CD4-positive, alpha-beta T cell (primary cell): ENCODE measurements around the gene USP44. TPM values are rescaled to one million over a fixed set of nuclear protein-coding genes. Genes with fewer than 3 reads are reported as not detected.

Experiments used
- ATAC-seq: fragments of 200-7000 bp; cut with Tn5 transposase; one replicate; pipeline ENCODE4 v1.10.0; 2022; ENCODE audit warnings: mild to moderate bottlenecking; ENCODE audit not compliant: poor library complexity
- CTCF ChIA-PET: fragments of 350-600 bp; sonication (Branson Sonifier 250); formaldehyde crosslinking; loops from one replicate; lab custom pipeline; 2021; ENCODE audit warnings: antibody characterized with exemption, inconsistent platforms; lab: Charles Lee
- POLR2A ChIA-PET: fragments of 350-600 bp; sonication (Branson Sonifier 250); formaldehyde crosslinking; loops from one replicate; lab custom pipeline; 2021; ENCODE audit warnings: antibody characterized with exemption, inconsistent platforms; lab: Charles Lee
- DNase-seq, 14 experiments: peaks; one replicate each; pipeline ENCODE4 v3.0.0-alpha.2; 2013 to 2020; ENCODE audit warnings: mixed read lengths in 2 of 14
- H3K27ac ChIP-seq, 2 donors: one replicate each; pipeline versions ENCODE4 v1.5.1 to v1.7.0; 2013; ENCODE audit warnings: low read length in 2 of 2, low read depth in 1 of 2, mild to moderate bottlenecking in 1 of 2
- H3K27me3 ChIP-seq, 2 experiments: 1 replicate in 1 of 2; 2 replicates in 1 of 2; pipeline versions ENCODE4 v1.6.1 to v1.7.0; 2013; ENCODE audit warnings: low read length in 2 of 2, control low read depth in 1 of 2, mild to moderate bottlenecking in 1 of 2, moderate library complexity in 1 of 2; ENCODE audit not compliant: insufficient read depth in 2 of 2, control insufficient read depth in 1 of 2
- H3K36me3 ChIP-seq: one replicate; pipeline ENCODE4 v1.6.1; 2013; ENCODE audit warnings: low read length, control low read depth; ENCODE audit not compliant: insufficient read depth
- H3K4me1 ChIP-seq: one replicate; pipeline ENCODE4 v1.6.1; 2013; ENCODE audit warnings: low read length, control low read depth; ENCODE audit not compliant: insufficient read depth
- H3K4me3 ChIP-seq: one replicate; pipeline ENCODE4 v1.5.1; 2013; ENCODE audit warnings: mild to moderate bottlenecking, low read length, moderate library complexity
- H3K9me3 ChIP-seq, 2 experiments: 1 replicate in 1 of 2; 2 replicates in 1 of 2; pipeline versions ENCODE4 v1.6.1 to v1.7.0; 2013; ENCODE audit warnings: low read length in 2 of 2, mild to moderate bottlenecking in 2 of 2, control low read depth in 1 of 2, moderate library complexity in 1 of 2; ENCODE audit not compliant: control insufficient read depth in 1 of 2, insufficient read depth in 1 of 2
- H3K27ac Mint-ChIP-seq: one replicate; pipeline ENCODE4 v1.8.0; 2020; ENCODE audit warnings: mixed read lengths
- H3K27me3 Mint-ChIP-seq: one replicate; pipeline ENCODE4 v1.8.0; 2021; ENCODE audit warnings: mixed read lengths
- H3K36me3 Mint-ChIP-seq: one replicate; pipeline ENCODE4 v1.8.0; 2021; ENCODE audit warnings: low read depth, mixed read lengths
- H3K4me1 Mint-ChIP-seq: one replicate; pipeline ENCODE4 v1.8.0; 2021; ENCODE audit warnings: low read depth, mixed read lengths
- H3K4me3 Mint-ChIP-seq: one replicate; pipeline ENCODE4 v1.8.0; 2020; ENCODE audit warnings: mild to moderate bottlenecking, mixed read lengths
- H3K9me3 Mint-ChIP-seq: one replicate; pipeline ENCODE4 v1.8.0; 2020; ENCODE audit warnings: mixed read lengths
- intact Hi-C, 2 experiments: fragments of 100-400 bp; cut with DNase I in 1 of 2; cut with micrococcal nuclease in 1 of 2; formaldehyde crosslinking; loops; one replicate each; pipeline versions ENCODE4 v1.15.1 to v1.9.0; 2023 to 2025; cut with DNase I, micrococcal nuclease
- total RNA-seq, 174 experiments: library from RNA in 2 of 174; stranded (reverse) in 2 of 174; gene quantifications; one replicate each; pipeline ENCODE4 v1.2.3 and lab custom pipeline; 2021 to 2026
- TF ChIP-seq, protein P1 (sequence below): fragments of 200-600 bp; IDR thresholded peaks from one replicate; pipeline ENCODE4 v1.8.0; 2022; ENCODE audit warnings: antibody characterized with exemption, mild to moderate bottlenecking

Gene USP44
- total RNA-seq, 2 experiments from 2014 or later: 1.3 to 1.5 TPM

DNA sequence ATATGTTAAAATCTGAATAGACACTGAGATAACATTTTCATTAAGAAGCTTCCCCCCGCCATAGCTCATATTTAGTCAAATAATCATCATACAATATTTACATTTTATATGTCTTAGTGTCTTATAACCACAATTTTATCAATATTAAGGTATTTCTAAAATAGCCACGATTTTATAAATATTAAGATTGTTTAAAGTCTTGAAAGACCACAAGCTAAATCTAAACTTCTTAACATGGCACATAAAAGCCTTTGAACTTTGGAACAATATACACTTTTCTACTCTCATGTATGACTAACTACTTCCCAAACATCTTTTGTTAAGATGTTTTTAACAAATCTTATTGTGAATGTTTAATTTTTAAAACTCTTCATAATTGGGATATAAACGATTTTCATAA is 6.5 kb downstream of the USP44 start:
- TF ChIP-seq, protein P1, sequence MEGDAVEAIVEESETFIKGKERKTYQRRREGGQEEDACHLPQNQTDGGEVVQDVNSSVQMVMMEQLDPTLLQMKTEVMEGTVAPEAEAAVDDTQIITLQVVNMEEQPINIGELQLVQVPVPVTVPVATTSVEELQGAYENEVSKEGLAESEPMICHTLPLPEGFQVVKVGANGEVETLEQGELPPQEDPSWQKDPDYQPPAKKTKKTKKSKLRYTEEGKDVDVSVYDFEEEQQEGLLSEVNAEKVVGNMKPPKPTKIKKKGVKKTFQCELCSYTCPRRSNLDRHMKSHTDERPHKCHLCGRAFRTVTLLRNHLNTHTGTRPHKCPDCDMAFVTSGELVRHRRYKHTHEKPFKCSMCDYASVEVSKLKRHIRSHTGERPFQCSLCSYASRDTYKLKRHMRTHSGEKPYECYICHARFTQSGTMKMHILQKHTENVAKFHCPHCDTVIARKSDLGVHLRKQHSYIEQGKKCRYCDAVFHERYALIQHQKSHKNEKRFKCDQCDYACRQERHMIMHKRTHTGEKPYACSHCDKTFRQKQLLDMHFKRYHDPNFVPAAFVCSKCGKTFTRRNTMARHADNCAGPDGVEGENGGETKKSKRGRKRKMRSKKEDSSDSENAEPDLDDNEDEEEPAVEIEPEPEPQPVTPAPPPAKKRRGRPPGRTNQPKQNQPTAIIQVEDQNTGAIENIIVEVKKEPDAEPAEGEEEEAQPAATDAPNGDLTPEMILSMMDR: no peak
- CTCF ChIA-PET: no interaction called here
- Mint-ChIP-seq H3K9me3 (no peaks in the 10 kb centered on the region), H3K4me3 (no peak overlapping the region), H3K27me3 (peaks cover 16% of the 10 kb centered on the region), H3K4me1 (peaks cover 29% of the 10 kb centered on the region), H3K36me3 (peaks cover 9% of the 10 kb centered on the region), H3K27ac (no peak overlapping the region)
- DNase-seq (no peak), ATAC-seq (no peak)
- Histone ChIP-seq H3K4me1 (peaks cover 6% of the 10 kb centered on the region), H3K27ac (no peak overlapping the region), H3K4me3 (no peak overlapping the region), H3K9me3 (no peaks in the 10 kb centered on the region), H3K27me3 (no peaks in the 10 kb centered on the region), H3K36me3 (no peaks in the 10 kb centered on the region)
- intact Hi-C loops: loop anchor here in 1 of 2 experiments (5.0 to 10.0 kb wide), 2 partner anchors 327 to 1400 kb away; partner anchors contain the start of genes FGD6, PLXNC1 and VEZT
- POLR2A ChIA-PET: interaction anchor here (1.0 kb wide), 1 partner anchor 1336 kb away, joined by 4 read pairs; no protein-coding TSS in a partner anchor

- ChIA-PET POLR2A (no interaction called here), CTCF (interaction anchor here (0.6 to 0.7 kb wide), 2 partner anchors 435 to 1478 kb away, joined by 3 to 4 read pairs; no protein-coding TSS in a partner anchor)
- ATAC-seq (no peak), DNase-seq (no peak)
- Mint-ChIP-seq H3K27me3 (peaks cover 11% of the 10 kb centered on the region), H3K4me3 (no peak overlapping the region), H3K27ac (no peak overlapping the region), H3K4me1 (peaks cover 22% of the 10 kb centered on the region), H3K9me3 (no peaks in the 10 kb centered on the region), H3K36me3 (peaks cover 5% of the 10 kb centered on the region)
- no peaks in the 10 kb centered on the region for H3K9me3 ChIP-seq
- H3K36me3 ChIP-seq: no peaks in the 10 kb centered on the region
- no peak overlapping the region for H3K4me3 ChIP-seq
- no peaks in the 10 kb centered on the region for H3K4me1 ChIP-seq
- H3K27me3 ChIP-seq: no peaks in the 10 kb centered on the region
- no peak overlapping the region for H3K27ac ChIP-seq
- intact Hi-C loops: loop anchor here in 1 of 2 experiments (10.0 kb wide), 1 partner anchor 1399 kb away; the partner anchor contains the start of gene PLXNC1
- TF ChIP-seq, protein P1: no peak
Observed at GRCh38 chr12:95543305-95543704, 8.0 kb downstream of the USP44 start.

GRCh38 chr12:95541436-95541835 is 9.8 kb downstream of the USP44 start:
- no peak overlapping the region for H3K27ac Mint-ChIP-seq

More at GRCh38 chr12:95541436-95541835, 9.8 kb downstream of the USP44 start:
- ChIA-PET POLR2A (no interaction called here), CTCF (interaction anchor here (0.8 kb wide), 1 partner anchor 425 kb away, joined by 4 read pairs; no protein-coding TSS in a partner anchor)
- Histone ChIP-seq H3K27ac (no peak overlapping the region), H3K9me3 (no peaks in the 10 kb centered on the region), H3K4me1 (no peaks in the 10 kb centered on the region), H3K36me3 (no peaks in the 10 kb centered on the region), H3K27me3 (no peaks in the 10 kb centered on the region), H3K4me3 (no peak overlapping the region)
- TF ChIP-seq, protein P1: no peak
- peaks cover 6% of the 10 kb centered on the region for H3K4me1 Mint-ChIP-seq
- H3K27me3 Mint-ChIP-seq: no peaks in the 10 kb centered on the region
- no peak for ATAC-seq
- no peak for DNase-seq
- H3K36me3 Mint-ChIP-seq: no peaks in the 10 kb centered on the region
- H3K9me3 Mint-ChIP-seq: no peaks in the 10 kb centered on the region
- H3K4me3 Mint-ChIP-seq: no peak overlapping the region
- intact Hi-C loops: loop anchor here in 1 of 2 experiments (10.0 kb wide), 1 partner anchor 1397 kb away; the partner anchor contains the start of gene PLXNC1
